Endodermal cell (in vitro differentiated cells): ENCODE results near the gene CARS2. TPM values are rescaled to one million over a fixed set of nuclear protein-coding genes. Genes with fewer than 3 reads are reported as not detected.
"Not testable (repeated sequence)": the region's sequence is repeated elsewhere in the genome, so short reads cannot be mapped to it uniquely, and the experiment has no call there.

Experiments used
- DNase-seq: peaks from one replicate; pipeline ENCODE4 v3.0.0-alpha.2; 2017
- H3K27ac ChIP-seq: 2 replicates; pipeline ENCODE4 v1.5.1; 2013; ENCODE audit warnings: mild to moderate bottlenecking, low read depth, low read length, moderate library complexity
- H3K27me3 ChIP-seq: 2 replicates; pipeline ENCODE4 v1.6.1; 2013; ENCODE audit warnings: mild to moderate bottlenecking, low read length, moderate library complexity; ENCODE audit not compliant: insufficient read depth, control insufficient read depth, poor library complexity, severe bottlenecking
- H3K36me3 ChIP-seq: 2 replicates; pipeline ENCODE4 v1.7.0; 2013; ENCODE audit warnings: mild to moderate bottlenecking, low read length, moderate library complexity; ENCODE audit not compliant: control insufficient read depth, insufficient read depth
- H3K4me1 ChIP-seq: one replicate; pipeline ENCODE4 v1.7.0; 2013; ENCODE audit warnings: low read length; ENCODE audit not compliant: control insufficient read depth, insufficient read depth
- H3K4me3 ChIP-seq: 2 replicates; pipeline ENCODE4 v1.5.1; 2013; ENCODE audit warnings: mild to moderate bottlenecking, low read length, moderate library complexity
- H3K9ac ChIP-seq: 2 replicates; pipeline ENCODE4 v1.6.1; 2013; ENCODE audit warnings: mild to moderate bottlenecking, low read length, moderate library complexity; ENCODE audit not compliant: poor library complexity, severe bottlenecking; ENCODE audit errors: extremely low read depth
- H3K9me3 ChIP-seq: 2 replicates; pipeline ENCODE4 v1.6.1; 2013; ENCODE audit warnings: mild to moderate bottlenecking, low read length, moderate library complexity; ENCODE audit not compliant: control insufficient read depth
- H3K27ac Mint-ChIP-seq: 2 replicates; pipeline ENCODE4 v1.8.0; 2020; ENCODE audit warnings: mixed read lengths
- H3K27me3 Mint-ChIP-seq: 2 replicates; pipeline ENCODE4 v1.8.0; 2021; ENCODE audit warnings: mild to moderate bottlenecking, mixed read lengths; ENCODE audit not compliant: insufficient read depth
- H3K36me3 Mint-ChIP-seq: 2 replicates; pipeline ENCODE4 v1.8.0; 2020; ENCODE audit warnings: low read depth, mixed read lengths
- H3K4me1 Mint-ChIP-seq: 2 replicates; pipeline ENCODE4 v1.8.0; 2020; ENCODE audit warnings: mixed read lengths
- H3K4me3 Mint-ChIP-seq: 2 replicates; pipeline ENCODE4 v1.8.0; 2020; ENCODE audit warnings: mild to moderate bottlenecking, moderate library complexity, mixed read lengths
- H3K9me3 Mint-ChIP-seq: 2 replicates; pipeline ENCODE4 v1.8.0; 2020; ENCODE audit warnings: mild to moderate bottlenecking, mixed read lengths
- CTCF ChIP-seq: fragments of 200-600 bp; sonication (generic); conservative IDR thresholded peaks from 2 replicates; pipeline ENCODE4 v1.5.0; 2021; ENCODE audit warnings: antibody characterized with exemption, mild to moderate bottlenecking
- WGBS, 2 experiments: methylation state at CpG; one replicate each; pipeline versions ENCODE4 v1.1.5 to v1.1.7; 2013; ENCODE audit warnings: missing lambda C conversion rate in 2 of 2, mixed read lengths in 1 of 2; ENCODE audit not compliant: insufficient coverage in 1 of 2, insufficient read length in 1 of 2; 5-methylcytosine and 5-hydroxymethylcytosine counted together
- total RNA-seq, 2 donors: library from RNA; stranded (reverse); fragmentation: NEBNext Ultra II Directional in 1 of 2; extraction: Animal tissue kit (Norgen Biotek cat#: 25700) in 1 of 2; gene quantifications; 2 replicates in 1 of 2; 3 replicates in 1 of 2; pipeline ENCODE4 v1.2.1, GENCODE V29; 2021

The CARS2 gene
- total RNA-seq, 2 donors from 2014 or later = 53.0 to 53.2 TPM

DNA sequence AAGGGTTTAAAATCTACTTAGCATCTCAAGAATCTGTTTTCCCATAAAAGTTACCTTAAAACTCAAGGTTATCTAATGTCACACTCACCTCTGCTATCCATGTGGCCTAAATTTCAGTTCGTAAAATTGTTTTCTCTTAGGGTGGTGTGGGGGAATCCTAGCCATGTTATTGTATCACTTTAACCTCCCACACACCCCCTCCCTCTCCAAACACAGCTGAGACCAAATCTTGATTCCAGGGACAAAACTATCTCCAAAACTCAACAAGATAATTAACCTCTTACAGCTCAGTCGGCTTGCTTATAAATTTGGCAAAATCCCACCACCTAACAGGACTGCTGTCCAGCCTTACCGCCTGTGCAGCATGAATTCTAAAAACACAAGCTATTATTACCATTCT lies 3.8 kb downstream of the CARS2 start:
- H3K27ac ChIP-seq = no peak overlapping the region
- no peaks in the 10 kb centered on the region for H3K27me3 ChIP-seq
- Mint-ChIP-seq H3K36me3 (peaks cover 44% of the 10 kb centered on the region), H3K27me3 (no peaks in the 10 kb centered on the region), H3K9me3 (no peaks in the 10 kb centered on the region), H3K27ac (peak overlapping the region; percentile 58), H3K4me3 (peak overlapping the region; percentile 13), H3K4me1 (peaks cover 25% of the 10 kb centered on the region)
- WGBS, 2 experiments = 78% methylated on average over 2 of the region's 3 CpGs; no CpG with 5 or more reads in 1 of the 2 experiments
- TF ChIP-seq CTCF = no peak
- H3K9ac ChIP-seq = no peak overlapping the region
- DNase-seq = no peak
- H3K4me3 ChIP-seq = peak overlapping the region; percentile 11
- peaks cover 4% of the 10 kb centered on the region for H3K4me1 ChIP-seq
- peaks cover 50% of the 10 kb centered on the region for H3K36me3 ChIP-seq
- no peaks in the 10 kb centered on the region for H3K9me3 ChIP-seq

- not testable (repeated sequence) for H3K9ac ChIP-seq, H3K9me3 ChIP-seq, H3K4me3 Mint-ChIP-seq, DNase-seq, H3K27ac ChIP-seq, H3K27ac Mint-ChIP-seq, H3K9me3 Mint-ChIP-seq, H3K27me3 Mint-ChIP-seq, H3K4me3 ChIP-seq, H3K4me1 ChIP-seq, H3K27me3 ChIP-seq
- peaks cover 58% of the 10 kb centered on the region for H3K36me3 ChIP-seq
- peaks cover 54% of the 10 kb centered on the region for H3K36me3 Mint-ChIP-seq
- peaks cover 24% of the 10 kb centered on the region for H3K4me1 Mint-ChIP-seq
- 87 to 96% methylated on average over 6 to 7 of the region's 7 CpGs for WGBS, 2 experiments
Observed at GRCh38 chr13:110701061-110701460, 4.9 kb downstream of the CARS2 start.

DNA sequence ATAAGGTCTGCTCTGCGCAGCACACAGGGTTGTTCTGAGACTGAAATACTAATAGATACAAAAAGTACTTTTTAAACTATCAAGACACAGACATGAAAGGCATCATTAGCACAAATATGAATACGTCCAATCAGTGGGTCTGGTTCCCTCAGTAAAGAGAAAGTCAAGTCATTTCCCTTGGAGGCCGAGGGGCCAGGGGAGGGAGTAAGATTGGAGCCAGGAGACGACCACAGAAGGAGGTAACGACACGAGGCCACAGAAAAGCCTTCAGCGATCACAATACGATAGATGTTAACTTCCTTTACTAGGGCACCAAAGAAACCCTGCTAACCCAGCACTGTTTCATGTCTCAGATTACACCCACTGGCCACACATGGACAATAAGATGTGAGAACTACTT lies 5.3 kb downstream of the CARS2 start:
- peaks cover 4% of the 10 kb centered on the region for H3K4me1 ChIP-seq
- no peak overlapping the region for H3K4me3 Mint-ChIP-seq
- H3K27ac Mint-ChIP-seq = no peak overlapping the region
- H3K9me3 Mint-ChIP-seq = no peaks in the 10 kb centered on the region
- H3K4me3 ChIP-seq = no peak overlapping the region
- no peaks in the 10 kb centered on the region for H3K27me3 ChIP-seq
- H3K36me3 ChIP-seq = peaks cover 58% of the 10 kb centered on the region
- no peak for DNase-seq
- no peak overlapping the region for H3K27ac ChIP-seq
- no peak overlapping the region for H3K9ac ChIP-seq
- TF ChIP-seq CTCF = no peak
- 80 to 83% methylated on average over 7 to 8 of the region's 8 CpGs for WGBS, 2 experiments
- no peaks in the 10 kb centered on the region for H3K9me3 ChIP-seq
- H3K4me1 Mint-ChIP-seq = peaks cover 24% of the 10 kb centered on the region
- H3K36me3 Mint-ChIP-seq = peaks cover 57% of the 10 kb centered on the region
- H3K27me3 Mint-ChIP-seq = no peaks in the 10 kb centered on the region

DNA sequence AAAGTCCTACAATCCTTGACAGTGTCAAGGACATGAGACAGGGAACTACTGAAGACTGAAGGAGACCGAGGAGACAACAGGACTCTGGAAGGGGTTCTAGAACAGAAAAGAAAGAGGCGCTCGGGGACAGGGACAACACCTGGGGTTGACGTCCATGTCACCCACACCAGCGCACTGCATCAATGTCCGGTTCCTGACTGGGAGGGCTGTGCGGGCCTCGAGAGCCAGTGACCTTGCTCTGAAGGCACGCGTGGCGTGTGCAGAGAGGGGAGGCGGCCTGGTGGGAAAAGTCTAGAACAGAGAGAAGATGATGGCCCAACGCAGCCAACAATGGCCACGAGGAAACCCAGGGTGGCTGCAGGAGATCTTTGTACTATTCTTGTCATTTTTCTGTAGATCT lies 5.7 kb downstream of the CARS2 start:
- Mint-ChIP-seq H3K9me3 (no peaks in the 10 kb centered on the region), H3K27ac (no peak overlapping the region), H3K4me3 (no peak overlapping the region), H3K36me3 (peaks cover 57% of the 10 kb centered on the region), H3K4me1 (peaks cover 23% of the 10 kb centered on the region), H3K27me3 (no peaks in the 10 kb centered on the region)
- 85 to 88% methylated on average over 9 to 14 of the region's 14 CpGs for WGBS, 2 experiments
- H3K9me3 ChIP-seq = no peaks in the 10 kb centered on the region
- H3K36me3 ChIP-seq = peaks cover 58% of the 10 kb centered on the region
- no peak for DNase-seq
- H3K4me3 ChIP-seq = no peak overlapping the region
- peaks cover 4% of the 10 kb centered on the region for H3K4me1 ChIP-seq
- no peak for TF ChIP-seq CTCF
- H3K27ac ChIP-seq = no peak overlapping the region
- H3K9ac ChIP-seq = no peak overlapping the region
- no peaks in the 10 kb centered on the region for H3K27me3 ChIP-seq
